Skin of body (tissue), 3 donors: Measurements from ENCODE around the gene BYSL. TPM values are rescaled to one million over a fixed set of nuclear protein-coding genes. Genes with fewer than 3 reads are reported as not detected.

Experiments
- DNase-seq: peaks from one replicate; lab custom pipeline; 2025; lab: John Stamatoyannopoulos, UW
- small RNA-seq: library from RNA; depleted of rRNA; stranded (forward); fragments of <200 nt; gene quantifications from one replicate; pipeline ENCODE3, GENCODE V24; 2014; ENCODE audit warnings: low replicate concordance
- total RNA-seq: library from RNA; depleted of rRNA; stranded (reverse); fragments of >200 nt; gene quantifications from one replicate; pipeline ENCODE4 v1.2.3, GENCODE V29; 2014

BYSL gene
- total RNA-seq, 1 donor from 2014 or later = 14.4 TPM

- no peak for DNase-seq
Observed at GRCh38 chr6:41974281-41974825, 53.1 kb downstream of the BYSL start.

GRCh38 chr6:41975276-41975675 is 54.0 kb downstream of the BYSL start:
- DNase-seq = no peak

- no peak for DNase-seq
Observed at GRCh38 chr6:41976794-41977484, 55.6 kb downstream of the BYSL start.

Small RNA genes lying within 50 kb of the gene (small RNA-seq; reads per million reads assigned to genes)
- gene RF00019 = not detected

Other genes with a start within 250 kb of the BYSL start
- 4.2 TPM for gene TFEB, start 185.9 kb upstream of the BYSL start, total RNA-seq
- gene PGC, start 174.1 kb upstream of the BYSL start, total RNA-seq = not detected
- gene FRS3, start 141.6 kb upstream of the BYSL start, total RNA-seq = 0.99 TPM
- 2.4 TPM for gene PRICKLE4, start 140.7 kb upstream of the BYSL start, total RNA-seq
- 46.5 TPM for gene TOMM6, start 133.8 kb upstream of the BYSL start, total RNA-seq
- 5.0 TPM for gene USP49, start 26.1 kb upstream of the BYSL start, total RNA-seq
- gene MED20, start 360 bp upstream of the BYSL start, total RNA-seq = 16.7 TPM
- gene CCND3, start 20.3 kb downstream of the BYSL start, total RNA-seq = 26.2 TPM
- gene TAF8, start 129.0 kb downstream of the BYSL start, total RNA-seq = 11.0 TPM
- gene C6orf132, start 221.1 kb downstream of the BYSL start, total RNA-seq = 14.5 TPM